PC-3 (cell line): ENCODE data around the gene SRPRA.

ENCODE experiments used
- CTCF ChIP-seq: fragments of 300-600 bp; sonication (generic); conservative IDR thresholded peaks from 2 replicates; pipeline ENCODE4 v1.5.1; 2017; ENCODE audit warnings: antibody characterized with exemption, low read depth, mild to moderate bottlenecking, low read length
- EZH2 ChIP-seq: fragments of 300-600 bp; sonication (generic); IDR thresholded peaks from one replicate; pipeline ENCODE4 v1.6.1; 2017; ENCODE audit warnings: antibody characterized with exemption, mild to moderate bottlenecking, low read length; ENCODE audit not compliant: unreplicated experiment
- EZH2phosphoT487 ChIP-seq: fragments of 300-600 bp; sonication (generic); IDR thresholded peaks from 2 replicates; pipeline ENCODE4 v1.6.1; 2018; ENCODE audit warnings: mild to moderate bottlenecking, antibody characterized with exemption, low read length, borderline replicate concordance

GRCh38 chr11:126303623-126304456 lies 35.1 kb upstream of the SRPRA start, which contains the start of gene DCPS:
- TF ChIP-seq EZH2phosphoT487 (no peak), CTCF (no peak), EZH2 (no peak)
